Ishikawa (cell line): ENCODE results near the gene FCAMR.

Experiments used
- CREB1 ChIP-seq: IDR thresholded peaks from 2 replicates; pipeline ENCODE4 v1.6.1; 2012; ENCODE audit warnings: low read depth
- EGR1 ChIP-seq: IDR thresholded peaks from 2 replicates; pipeline ENCODE4 v1.6.1; 2012
- EP300 ChIP-seq: IDR thresholded peaks from 2 replicates; pipeline ENCODE4 v1.6.1; 2012; ENCODE audit warnings: borderline replicate concordance
- FOXM1 ChIP-seq: IDR thresholded peaks from 2 replicates; pipeline ENCODE4 v1.6.1; 2012; ENCODE audit warnings: low read depth, borderline replicate concordance
- RAD21 ChIP-seq: IDR thresholded peaks from 2 replicates; pipeline ENCODE4 v1.6.1; 2012; ENCODE audit warnings: low read depth
- TCF12 ChIP-seq: IDR thresholded peaks from 2 replicates; pipeline ENCODE4 v1.6.1; 2012; ENCODE audit warnings: low read depth
- TEAD4 ChIP-seq: IDR thresholded peaks from 2 replicates; pipeline ENCODE4 v1.6.1; 2012
- USF1 ChIP-seq: IDR thresholded peaks from 2 replicates; pipeline ENCODE4 v1.6.1; 2012
- YY1 ChIP-seq: IDR thresholded peaks from 2 replicates; pipeline ENCODE4 v1.6.1; 2012; ENCODE audit warnings: low read depth
- ZBTB7A ChIP-seq: IDR thresholded peaks from 2 replicates; pipeline ENCODE4 v1.6.1; 2012; ENCODE audit warnings: low read depth
- TF ChIP-seq, protein P1 (sequence below): IDR thresholded peaks from 2 replicates; pipeline ENCODE4 v1.6.1; 2012

DNA sequence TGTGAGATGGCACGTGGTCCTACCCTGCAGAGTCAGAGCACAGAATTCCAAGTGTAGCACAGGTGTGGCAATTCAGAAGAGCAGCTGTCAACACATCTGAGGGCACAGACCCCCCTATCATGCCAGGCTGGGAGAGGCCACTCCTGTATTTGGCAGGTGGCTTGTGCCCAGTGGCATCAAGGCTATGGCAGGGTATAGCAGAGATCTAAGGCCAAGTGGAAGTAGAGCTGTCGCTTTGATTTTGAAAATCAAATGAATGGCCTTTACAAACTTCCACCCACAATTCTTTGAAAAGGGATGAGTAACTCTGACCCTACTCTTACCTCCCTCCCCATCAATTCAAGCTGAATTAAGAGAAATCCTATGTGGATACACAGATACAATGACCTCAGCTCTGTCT, 48.9 kb upstream of the FCAMR start:
- TF ChIP-seq CREB1 (no peak), ZBTB7A (no peak), USF1 (no peak), TCF12 (no peak), YY1 (no peak), EP300 (no peak), TEAD4 (no peak), FOXM1 (no peak), EGR1 (no peak), RAD21 (no peak)
- TF ChIP-seq, protein P1, sequence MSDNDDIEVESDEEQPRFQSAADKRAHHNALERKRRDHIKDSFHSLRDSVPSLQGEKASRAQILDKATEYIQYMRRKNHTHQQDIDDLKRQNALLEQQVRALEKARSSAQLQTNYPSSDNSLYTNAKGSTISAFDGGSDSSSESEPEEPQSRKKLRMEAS, result no peak
